ENCODE measurements around the gene CNTNAP2.

CNTNAP2 gene

GRCh38 chr7:147153571-147153970, 1037.0 kb downstream of the CNTNAP2 start:
- no peak overlapping the region for H2AFZ ChIP-seq (ENCODE audit: low read depth, low read length)
- no peaks in the 10 kb centered on the region for H3K79me2 ChIP-seq (ENCODE audit: insufficient read depth, low read length)
- TF ChIP-seq EZH2 (IDR thresholded peaks at IDR 0.05; ENCODE audit: borderline replicate concordance, low read depth, low read length, severe bottlenecking) = no peak
- no peak for TF ChIP-seq CTCF (IDR thresholded peaks at IDR 0.05; ENCODE audit: borderline replicate concordance, extremely low read depth, low read length, poor library complexity, severe bottlenecking)
- H3K4me1 ChIP-seq (ENCODE audit: insufficient read depth, low read length) = no peaks in the 10 kb centered on the region
- no peak overlapping the region for H3K4me2 ChIP-seq (ENCODE audit: insufficient read depth, low read length)
- ATAC-seq (ENCODE audit: insufficient read depth, low read depth) = no peak
- H4K20me1 ChIP-seq (ENCODE audit: insufficient read depth, low read length) = no peaks in the 10 kb centered on the region
- no peaks in the 10 kb centered on the region for H3K36me3 ChIP-seq (ENCODE audit: insufficient read depth, low read length)
- no peaks in the 10 kb centered on the region for H3K9me3 ChIP-seq (ENCODE audit: insufficient read depth, low read length, severe bottlenecking)
- H3K9ac ChIP-seq (ENCODE audit: low read depth, low read length) = no peak overlapping the region
- H3K27me3 ChIP-seq (ENCODE audit: insufficient read depth, low read length, poor library complexity) = no peaks in the 10 kb centered on the region
- no peak overlapping the region for H3K27ac ChIP-seq (ENCODE audit: low read length)
- no peak for DNase-seq
- H3K4me3 ChIP-seq (ENCODE audit: low read depth in 1 of 2, low read length in 2 of 2) = no peak overlapping the region

- Histone ChIP-seq H3K9me3 (ENCODE audit: insufficient read depth, low read length, severe bottlenecking) (no peaks in the 10 kb centered on the region), H3K36me3 (ENCODE audit: insufficient read depth, low read length) (no peaks in the 10 kb centered on the region), H3K79me2 (ENCODE audit: insufficient read depth, low read length) (no peaks in the 10 kb centered on the region), H3K4me1 (ENCODE audit: insufficient read depth, low read length) (no peaks in the 10 kb centered on the region), H3K27ac (ENCODE audit: low read length) (no peak overlapping the region), H3K27me3 (ENCODE audit: insufficient read depth, low read length, poor library complexity) (no peaks in the 10 kb centered on the region), H4K20me1 (ENCODE audit: insufficient read depth, low read length) (no peaks in the 10 kb centered on the region), H2AFZ (ENCODE audit: low read depth, low read length) (no peak overlapping the region), H3K4me2 (ENCODE audit: insufficient read depth, low read length) (no peak overlapping the region), H3K4me3 (ENCODE audit: low read depth in 1 of 2, low read length in 2 of 2) (no peak overlapping the region), H3K9ac (ENCODE audit: low read depth, low read length) (no peak overlapping the region)
- no peak for TF ChIP-seq CTCF (IDR thresholded peaks at IDR 0.05; ENCODE audit: borderline replicate concordance, extremely low read depth, low read length, poor library complexity, severe bottlenecking)
- TF ChIP-seq EZH2 (IDR thresholded peaks at IDR 0.05; ENCODE audit: borderline replicate concordance, low read depth, low read length, severe bottlenecking) = no peak
- DNase-seq (no peak), ATAC-seq (ENCODE audit: insufficient read depth, low read depth) (no peak)
Measured at GRCh38 chr7:147161405-147161804, 1044.8 kb downstream of the CNTNAP2 start.

- Histone ChIP-seq H3K9me3 (ENCODE audit: insufficient read depth, low read length, severe bottlenecking) (no peaks in the 10 kb centered on the region), H4K20me1 (ENCODE audit: insufficient read depth, low read length) (no peaks in the 10 kb centered on the region), H3K27ac (ENCODE audit: low read length) (no peak overlapping the region), H3K4me1 (ENCODE audit: insufficient read depth, low read length) (no peaks in the 10 kb centered on the region), H3K36me3 (ENCODE audit: insufficient read depth, low read length) (no peaks in the 10 kb centered on the region), H3K4me3 (ENCODE audit: low read depth in 1 of 2, low read length in 2 of 2) (no peak overlapping the region), H3K27me3 (ENCODE audit: insufficient read depth, low read length, poor library complexity) (no peaks in the 10 kb centered on the region), H3K79me2 (ENCODE audit: insufficient read depth, low read length) (no peaks in the 10 kb centered on the region), H2AFZ (ENCODE audit: low read depth, low read length) (no peak overlapping the region), H3K9ac (ENCODE audit: low read depth, low read length) (no peak overlapping the region), H3K4me2 (ENCODE audit: insufficient read depth, low read length) (no peak overlapping the region)
- no peak for DNase-seq
- no peak for ATAC-seq (ENCODE audit: insufficient read depth, low read depth)
- TF ChIP-seq CTCF (IDR thresholded peaks at IDR 0.05; ENCODE audit: borderline replicate concordance, extremely low read depth, low read length, poor library complexity, severe bottlenecking) (no peak), EZH2 (IDR thresholded peaks at IDR 0.05; ENCODE audit: borderline replicate concordance, low read depth, low read length, severe bottlenecking) (no peak)
Measured at GRCh38 chr7:147170341-147171012, 1053.9 kb downstream of the CNTNAP2 start.
